Neural cell (in vitro differentiated cells): ENCODE data around the gene CDH4. TPM values are rescaled to one million over a fixed set of nuclear protein-coding genes. Genes with fewer than 3 reads are reported as not detected.

Source experiments
- H2AFZ ChIP-seq: fragments of 200-600, 300-800 bp; sonication (generic), shearing (Covaris generic); 2 replicates; pipeline ENCODE4 v1.6.0; 2014; ENCODE audit warnings: low read depth, mild to moderate bottlenecking, antibody characterized with exemption, low read length, moderate library complexity
- H3F3A ChIP-seq: fragments of 200-600 bp; shearing (Covaris generic); 2 replicates; pipeline ENCODE4 v1.6.1; 2016; ENCODE audit warnings: mild to moderate bottlenecking, moderate library complexity, mixed read lengths, antibody characterized with exemption, low read length; ENCODE audit not compliant: insufficient read depth, poor library complexity, severe bottlenecking
- H3K27ac ChIP-seq: fragments of 200-600, 300-800 bp; sonication (generic), shearing (Covaris generic); 2 replicates; pipeline ENCODE4 v1.5.1; 2014; ENCODE audit warnings: mild to moderate bottlenecking, low read length, moderate library complexity
- H3K27me3 ChIP-seq: fragments of 300-800, 200-600 bp; sonication (generic), shearing (Covaris generic); 2 replicates; pipeline ENCODE4 v1.6.0; 2014; ENCODE audit warnings: mild to moderate bottlenecking, low read depth, low read length, moderate library complexity; ENCODE audit not compliant: insufficient read depth
- H3K36me3 ChIP-seq: fragments of 300-800, 200-600 bp; sonication (generic), shearing (Covaris generic); 2 replicates; pipeline ENCODE4 v1.5.1; 2014; ENCODE audit warnings: mild to moderate bottlenecking, antibody characterized with exemption, low read length, moderate library complexity; ENCODE audit not compliant: insufficient read depth
- H3K4me2 ChIP-seq: fragments of 300-800, 200-600 bp; sonication (generic), shearing (Covaris generic); 2 replicates; pipeline ENCODE4 v1.6.0; 2014; ENCODE audit warnings: mild to moderate bottlenecking, low read length
- H3K4me3 ChIP-seq: fragments of 300-800, 200-600 bp; sonication (generic), shearing (Covaris generic); 2 replicates; pipeline ENCODE4 v1.5.1; 2014; ENCODE audit warnings: mild to moderate bottlenecking, low read length, moderate library complexity
- H3K79me2 ChIP-seq: fragments of 200-600 bp; shearing (Covaris generic); replicated peaks from 2 replicates; pipeline ENCODE4 v1.6.0; 2014; ENCODE audit warnings: mild to moderate bottlenecking, low read length, moderate library complexity; ENCODE audit not compliant: insufficient read depth
- H3K9ac ChIP-seq: fragments of 300-800, 200-600 bp; sonication (generic), shearing (Covaris generic); 2 replicates; pipeline ENCODE4 v1.6.1; 2016; ENCODE audit warnings: mild to moderate bottlenecking, low read length, mixed read lengths
- H3K9me2 ChIP-seq: fragments of 200-600 bp; shearing (Covaris generic); 2 replicates; pipeline ENCODE4 v1.6.1; 2016; ENCODE audit warnings: mild to moderate bottlenecking, low read length, mixed read lengths; ENCODE audit not compliant: insufficient read depth
- H3K9me3 ChIP-seq: fragments of 200-600, 300-800 bp; sonication (generic), shearing (Covaris generic); 2 replicates; pipeline ENCODE4 v1.6.1; 2016; ENCODE audit warnings: mild to moderate bottlenecking, mixed run types, low read length, moderate library complexity, mixed read lengths
- H4K20me1 ChIP-seq: fragments of 200-600 bp; shearing (Covaris generic); 2 replicates; pipeline ENCODE4 v1.6.1; 2016; ENCODE audit warnings: mild to moderate bottlenecking, mixed run types; ENCODE audit not compliant: insufficient read depth
- CTCF ChIP-seq: fragments of 450-650 bp; IDR thresholded peaks from 2 replicates; pipeline ENCODE4 v1.5.1; 2014; ENCODE audit warnings: antibody characterized with exemption, mild to moderate bottlenecking, moderate library complexity; ENCODE audit not compliant: poor library complexity, severe bottlenecking
- EP300 ChIP-seq: fragments of 450-650 bp; conservative IDR thresholded peaks from 2 replicates; pipeline ENCODE4 v1.6.1; 2014; ENCODE audit warnings: antibody characterized with exemption, mild to moderate bottlenecking, moderate library complexity; ENCODE audit not compliant: poor library complexity, severe bottlenecking
- EZH2 ChIP-seq: fragments of 200-600, 300-800 bp; shearing (Covaris generic), sonication (generic); IDR thresholded peaks from 2 replicates; pipeline ENCODE4 v1.6.1; 2014; ENCODE audit warnings: antibody characterized with exemption, low read length, borderline replicate concordance, mild to moderate bottlenecking; ENCODE audit not compliant: insufficient read depth, poor library complexity, severe bottlenecking
- MXI1 ChIP-seq: fragments of 450-650 bp; conservative IDR thresholded peaks from 2 replicates; pipeline ENCODE4 v1.6.1; 2014; ENCODE audit warnings: antibody characterized with exemption, mild to moderate bottlenecking; ENCODE audit not compliant: poor library complexity, severe bottlenecking
- POLR2AphosphoS5 ChIP-seq: IDR thresholded peaks from 2 replicates; pipeline ENCODE4 v1.6.1; 2012
- RAD21 ChIP-seq: fragments of 450-650 bp; conservative IDR thresholded peaks from 2 replicates; pipeline ENCODE4 v1.6.1; 2014; ENCODE audit warnings: antibody characterized with exemption, mild to moderate bottlenecking, moderate library complexity
- REST ChIP-seq: IDR thresholded peaks from 2 replicates; pipeline ENCODE4 v1.6.1; 2012; ENCODE audit warnings: borderline replicate concordance
- SMC3 ChIP-seq: fragments of 450-650 bp; conservative IDR thresholded peaks from 2 replicates; pipeline ENCODE4 v1.6.1; 2014; ENCODE audit warnings: antibody characterized with exemption, mild to moderate bottlenecking, moderate library complexity; ENCODE audit not compliant: poor library complexity
- TAF1 ChIP-seq: IDR thresholded peaks from 2 replicates; pipeline ENCODE4 v1.6.1; 2012; ENCODE audit warnings: low read depth
- polyA plus RNA-seq: library from polyadenylated mRNA; depleted of rRNA; stranded (reverse); fragments of >200 nt; gene quantifications from 2 replicates; pipeline ENCODE4 v1.2.3, GENCODE V29; 2014

The CDH4 gene
- polyA plus RNA-seq, 1 donor from 2014 or later, result 24.6 TPM

GRCh38 chr20:61645732-61646131 lies 393.7 kb downstream of the CDH4 start:
- Histone ChIP-seq H3K79me2 (no peaks in the 10 kb centered on the region), H2AFZ (no peak overlapping the region), H3K27ac (no peak overlapping the region), H3K36me3 (no peaks in the 10 kb centered on the region), H3K9me2 (no peaks in the 10 kb centered on the region), H3K9ac (no peak overlapping the region), H3K4me3 (no peak overlapping the region), H3K9me3 (no peaks in the 10 kb centered on the region), H3F3A (no peaks in the 10 kb centered on the region), H4K20me1 (no peaks in the 10 kb centered on the region), H3K27me3 (no peaks in the 10 kb centered on the region), H3K4me2 (no peak overlapping the region)
- TF ChIP-seq EZH2 (no peak), CTCF (no peak), POLR2AphosphoS5 (no peak), MXI1 (no peak), RAD21 (no peak), TAF1 (no peak), EP300 (no peak), SMC3 (no peak), REST (no peak)

- Histone ChIP-seq H3K4me3 (no peak overlapping the region), H3K9me2 (no peaks in the 10 kb centered on the region), H2AFZ (no peak overlapping the region)
These were observed 394.4 kb downstream of the CDH4 start for GRCh38 chr20:61646453-61646852.

More at GRCh38 chr20:61646453-61646852, 394.4 kb downstream of the CDH4 start:
- TF ChIP-seq MXI1, result no peak
- no peak for TF ChIP-seq SMC3
- TF ChIP-seq POLR2AphosphoS5, result no peak
- TF ChIP-seq EZH2, result no peak
- no peak for TF ChIP-seq EP300
- TF ChIP-seq TAF1, result no peak
- TF ChIP-seq REST, result no peak
- TF ChIP-seq RAD21, result no peak
- no peak for TF ChIP-seq CTCF
- Histone ChIP-seq H3K79me2 (no peaks in the 10 kb centered on the region), H3K27me3 (no peaks in the 10 kb centered on the region), H4K20me1 (no peaks in the 10 kb centered on the region), H3K27ac (no peak overlapping the region), H3K4me2 (no peak overlapping the region), H3K9me3 (no peaks in the 10 kb centered on the region), H3K9ac (no peak overlapping the region), H3K36me3 (no peaks in the 10 kb centered on the region), H3F3A (no peaks in the 10 kb centered on the region)
